OCI-LY3 (cell line): Measurements from ENCODE around the gene RNF208.

ENCODE experiments used
- EZH2phosphoT487 ChIP-seq: fragments of 200-600 bp; shearing (Covaris generic); IDR thresholded peaks from 2 replicates; pipeline ENCODE4 v1.6.1; 2018; ENCODE audit warnings: antibody characterized with exemption, mixed run types, low read depth
- TF ChIP-seq, protein P1 (sequence below): fragments of 200-600, 300-600 bp; sonication (generic); IDR thresholded peaks from 2 replicates; pipeline ENCODE4 v1.5.1; 2014; ENCODE audit warnings: antibody characterized with exemption, low read length, low read depth

DNA sequence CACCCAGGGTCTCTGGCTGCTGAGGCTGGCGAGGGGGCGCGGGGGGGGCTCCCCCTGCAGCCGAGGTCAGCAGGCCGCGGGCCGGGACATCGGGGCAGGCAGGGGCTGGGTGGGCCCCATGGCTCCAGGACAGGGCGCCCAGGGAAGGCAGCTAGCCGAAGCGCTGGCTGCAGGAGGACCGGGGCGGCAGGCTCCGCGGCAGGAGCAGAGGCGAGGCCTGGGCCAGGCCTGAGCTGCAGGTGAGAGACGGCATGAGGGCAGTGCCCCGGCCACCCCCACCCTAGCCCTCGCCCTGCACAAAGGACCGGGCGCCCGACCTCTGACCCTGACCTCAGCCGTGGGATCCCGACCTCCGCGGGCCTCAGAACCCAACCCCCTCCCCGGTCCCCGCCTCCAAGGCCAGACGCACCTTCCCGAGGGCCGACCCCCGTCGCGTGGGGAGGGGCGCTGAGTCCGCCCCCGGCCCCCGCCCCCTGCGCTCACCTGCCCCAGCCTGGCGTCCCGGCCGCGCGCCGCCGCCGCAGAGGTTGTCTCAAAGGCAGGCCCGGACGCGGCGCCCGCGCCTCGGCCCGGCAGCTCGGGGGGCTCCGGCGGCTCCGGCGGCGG is 431 bp downstream of the RNF208 start:
- TF ChIP-seq, protein P1, sequence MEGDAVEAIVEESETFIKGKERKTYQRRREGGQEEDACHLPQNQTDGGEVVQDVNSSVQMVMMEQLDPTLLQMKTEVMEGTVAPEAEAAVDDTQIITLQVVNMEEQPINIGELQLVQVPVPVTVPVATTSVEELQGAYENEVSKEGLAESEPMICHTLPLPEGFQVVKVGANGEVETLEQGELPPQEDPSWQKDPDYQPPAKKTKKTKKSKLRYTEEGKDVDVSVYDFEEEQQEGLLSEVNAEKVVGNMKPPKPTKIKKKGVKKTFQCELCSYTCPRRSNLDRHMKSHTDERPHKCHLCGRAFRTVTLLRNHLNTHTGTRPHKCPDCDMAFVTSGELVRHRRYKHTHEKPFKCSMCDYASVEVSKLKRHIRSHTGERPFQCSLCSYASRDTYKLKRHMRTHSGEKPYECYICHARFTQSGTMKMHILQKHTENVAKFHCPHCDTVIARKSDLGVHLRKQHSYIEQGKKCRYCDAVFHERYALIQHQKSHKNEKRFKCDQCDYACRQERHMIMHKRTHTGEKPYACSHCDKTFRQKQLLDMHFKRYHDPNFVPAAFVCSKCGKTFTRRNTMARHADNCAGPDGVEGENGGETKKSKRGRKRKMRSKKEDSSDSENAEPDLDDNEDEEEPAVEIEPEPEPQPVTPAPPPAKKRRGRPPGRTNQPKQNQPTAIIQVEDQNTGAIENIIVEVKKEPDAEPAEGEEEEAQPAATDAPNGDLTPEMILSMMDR: no peak
- TF ChIP-seq EZH2phosphoT487: no peak
